ENCODE data around the gene SLC25A20.
"Not testable (repeated sequence)": the region's sequence is repeated elsewhere in the genome, so short reads cannot be mapped to it uniquely, and the experiment has no call there.

The SLC25A20 gene

GRCh38 chr3:48898383-48899234, at the start of gene SLC25A20:
TSS of gene SLC25A20 (minus strand) at chr3:48898882. CDS start at chr3:48898794, 88 bp downstream.
- peak; percentile 88 for DNase-seq

DNA sequence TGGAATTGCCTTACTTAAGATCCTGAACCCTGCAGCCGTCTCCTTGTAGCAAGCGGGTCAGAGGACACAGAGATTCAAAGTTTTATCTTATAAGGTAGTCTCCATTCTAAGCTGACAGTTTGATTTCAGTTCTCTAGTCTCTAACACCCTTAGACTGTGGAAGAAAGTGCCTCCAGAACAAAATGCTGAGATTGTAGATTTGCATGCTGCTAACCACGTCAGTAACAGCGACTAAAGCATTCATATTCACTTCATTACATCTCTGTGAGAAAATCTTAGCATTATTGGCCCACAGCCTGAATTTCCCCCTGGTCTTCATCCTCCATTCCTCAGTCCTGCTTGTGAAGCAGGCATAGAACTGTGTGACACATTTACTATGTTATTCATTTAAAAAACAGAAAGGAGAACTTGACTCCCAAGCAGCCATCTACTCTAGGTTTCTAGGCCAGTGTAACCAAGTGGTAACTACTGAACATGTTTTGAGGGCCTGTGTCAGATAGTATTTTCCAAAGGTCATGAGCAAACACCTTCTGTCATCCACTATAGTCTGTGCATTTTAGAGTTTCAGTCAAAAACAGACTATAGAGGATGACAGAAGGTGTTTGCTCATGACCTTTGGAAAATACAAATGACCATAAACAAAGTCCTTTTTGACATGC, 47.3 kb upstream of the SLC25A20 start:
- DNase-seq: no peak

DNA sequence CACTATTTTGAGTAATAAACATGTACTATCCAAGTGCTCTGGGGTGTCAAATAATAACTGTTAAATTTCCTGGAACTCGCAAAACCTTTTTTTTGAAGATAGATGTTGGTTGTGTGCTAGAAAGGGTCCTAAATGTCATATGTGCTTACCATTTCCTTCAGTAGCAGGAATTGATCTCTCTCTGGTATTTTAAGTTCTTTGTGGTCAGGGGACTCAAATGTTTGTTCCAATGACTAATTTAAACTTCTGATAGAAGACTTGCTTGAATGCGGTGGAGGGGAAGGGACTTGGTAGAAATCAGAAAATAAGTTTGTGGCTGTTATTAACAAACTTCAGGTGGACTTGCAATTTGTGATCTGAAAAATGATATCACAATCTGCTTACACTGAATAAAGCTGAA, 46.8 kb upstream of the SLC25A20 start:
- DNase-seq: no peak

DNA sequence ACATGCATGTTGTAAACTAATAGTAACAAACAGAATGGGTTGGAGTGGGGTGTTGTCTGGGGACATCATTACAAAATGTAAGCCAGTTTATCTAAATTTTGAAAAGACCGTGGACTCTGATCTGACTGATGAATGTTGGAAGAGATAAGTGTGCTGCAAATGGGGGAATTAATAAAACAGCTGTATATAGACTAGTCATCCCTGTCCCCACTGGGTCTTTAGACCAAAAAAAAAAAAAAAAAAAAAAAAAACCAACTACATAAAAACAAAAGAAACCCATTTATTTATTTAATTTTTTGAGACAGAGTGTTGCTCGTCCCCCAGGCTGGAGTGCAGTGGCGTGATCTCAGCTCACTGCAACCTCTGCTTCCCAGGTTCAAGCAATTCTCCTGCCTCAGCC, 40.0 kb upstream of the SLC25A20 start:
- no peak for DNase-seq

- no peak for DNase-seq
Observed at GRCh38 chr3:48938156-48938555, 39.5 kb upstream of the SLC25A20 start.

GRCh38 chr3:48935530-48935929, 36.8 kb upstream of the SLC25A20 start:
- no peak for DNase-seq

GRCh38 chr3:48934333-48934991, 35.8 kb upstream of the SLC25A20 start:
- DNase-seq: no peak

- no peak for DNase-seq
Observed at GRCh38 chr3:48931944-48932580, 33.4 kb upstream of the SLC25A20 start.

- no peak for DNase-seq
Observed at GRCh38 chr3:48930590-48930989, 31.9 kb upstream of the SLC25A20 start.

DNA sequence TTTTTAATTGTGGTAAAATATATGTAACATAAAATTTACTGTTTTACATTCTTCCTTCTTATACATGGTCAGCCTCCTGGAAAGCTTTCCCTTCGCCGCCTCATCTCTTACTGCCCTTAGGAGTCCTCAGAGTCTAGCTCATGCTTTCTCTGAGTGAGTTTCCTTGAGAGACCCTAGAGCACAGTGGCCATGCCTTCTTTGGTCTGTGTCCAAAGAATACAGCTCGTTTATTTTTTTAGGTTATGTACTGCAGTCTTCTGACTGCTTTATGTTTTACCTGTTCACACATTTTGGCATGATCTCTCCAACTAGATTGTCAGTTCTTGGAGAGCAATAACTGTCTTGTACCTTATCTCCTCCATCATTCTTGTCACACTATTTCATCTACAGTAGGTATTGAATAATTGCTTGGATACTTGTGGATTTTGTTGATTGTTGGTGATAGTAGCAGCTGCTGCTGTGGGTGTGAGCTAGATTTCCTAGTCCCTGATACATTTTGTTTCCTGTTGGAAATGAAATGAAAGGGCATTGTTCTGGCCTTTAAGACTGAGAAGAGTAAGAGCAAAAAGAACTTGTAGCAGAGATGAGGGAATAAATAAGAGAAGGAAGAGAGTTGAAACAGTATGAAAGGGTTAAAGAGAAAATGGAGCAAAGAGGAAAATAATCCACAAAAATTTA, 30.8 kb upstream of the SLC25A20 start:
- DNase-seq: no peak

DNA sequence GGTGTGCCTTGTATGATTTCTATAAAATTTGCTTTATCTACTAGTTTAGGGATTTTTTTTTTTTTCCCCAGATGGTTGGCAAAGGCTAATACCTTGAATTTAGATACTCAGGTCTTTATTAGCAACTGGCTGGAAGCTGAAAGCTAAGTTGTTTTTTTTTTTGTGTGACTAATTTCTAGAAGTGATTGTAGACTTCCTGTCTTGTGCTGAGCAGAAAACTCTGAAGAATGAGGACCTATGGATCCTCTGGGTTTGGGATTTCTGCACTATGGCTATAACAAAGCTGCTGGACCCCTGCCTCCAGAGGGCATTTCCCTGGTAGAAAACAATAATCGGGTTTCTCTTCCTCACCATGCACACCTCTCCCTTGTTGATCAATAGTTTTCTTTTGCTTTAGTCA, 30.0 kb upstream of the SLC25A20 start:
- no peak for DNase-seq

DNA sequence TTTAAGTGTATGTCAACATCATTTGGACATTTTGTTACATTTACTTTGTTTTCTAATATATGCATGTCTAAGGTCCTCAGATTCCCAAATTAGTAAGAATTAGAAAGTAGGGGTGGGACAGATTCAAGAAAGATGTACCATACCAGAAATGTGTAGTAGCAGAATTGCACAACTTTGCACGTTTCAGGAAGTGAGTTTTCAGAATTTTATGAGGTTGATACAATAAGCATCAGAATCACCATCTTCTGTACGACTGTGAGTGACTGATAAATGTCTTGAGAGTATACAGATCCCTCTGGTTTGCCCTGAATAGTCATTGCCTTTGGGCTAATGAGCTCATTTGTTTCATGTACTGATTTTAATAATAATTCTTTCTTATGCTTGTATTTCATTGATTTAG, 29.2 kb upstream of the SLC25A20 start:
- no peak for DNase-seq

- DNase-seq: no peak
Observed at GRCh38 chr3:48926425-48927392, 28.0 kb upstream of the SLC25A20 start.

DNA sequence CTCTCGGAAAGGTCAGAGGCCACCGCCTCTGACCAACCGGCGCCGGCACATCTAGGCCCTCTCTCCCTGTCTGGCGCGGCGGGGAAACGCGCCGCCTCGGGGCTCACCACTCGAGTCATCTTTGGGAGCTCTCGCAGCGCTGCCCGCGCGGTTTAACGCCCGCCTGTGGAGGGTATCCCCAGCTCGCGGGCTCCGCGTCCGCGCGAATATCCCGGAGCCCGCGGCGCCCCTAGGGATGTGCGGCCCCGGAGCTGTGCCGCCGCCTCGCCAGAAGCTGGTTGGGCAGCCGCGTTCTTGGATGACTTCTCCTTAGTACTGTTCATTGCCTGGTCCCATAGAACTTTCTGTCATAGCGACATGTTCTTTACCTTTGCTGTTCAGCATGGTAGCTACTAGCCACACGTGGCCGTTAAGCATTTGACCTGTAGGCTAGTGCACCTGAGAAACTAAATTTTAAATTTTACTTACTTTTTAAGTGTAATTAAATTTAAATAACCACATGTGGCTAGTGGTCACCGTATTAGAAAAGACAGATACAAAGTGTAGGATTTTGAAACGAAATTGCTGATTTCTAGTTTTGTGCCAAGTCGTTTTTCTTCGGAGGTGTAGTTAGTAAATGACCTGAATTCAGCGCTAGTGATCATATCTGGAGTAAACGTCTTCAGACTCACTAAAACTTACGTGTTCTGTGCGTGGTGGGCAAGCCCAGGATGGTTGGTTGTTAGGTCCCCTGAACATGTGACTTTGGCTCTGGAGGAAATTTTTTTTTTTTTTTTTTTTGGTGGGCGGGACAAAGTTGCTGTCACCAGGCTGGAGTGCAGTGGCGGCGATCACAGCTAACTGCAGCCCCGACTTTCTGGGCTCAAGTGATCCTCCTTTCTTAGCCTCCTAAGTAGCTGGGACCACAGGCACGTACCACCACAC, 20.8 kb upstream of the SLC25A20 start:
- peak; percentile 73 for DNase-seq

GRCh38 chr3:48918388-48919214, 19.9 kb upstream of the SLC25A20 start, which contains the start of gene ARIH2:
TSS of gene ARIH2 (plus strand) at chr3:48918842. CDS start at chr3:48927559, 8,717 bp downstream.
- peak; percentile 91 for DNase-seq

DNA sequence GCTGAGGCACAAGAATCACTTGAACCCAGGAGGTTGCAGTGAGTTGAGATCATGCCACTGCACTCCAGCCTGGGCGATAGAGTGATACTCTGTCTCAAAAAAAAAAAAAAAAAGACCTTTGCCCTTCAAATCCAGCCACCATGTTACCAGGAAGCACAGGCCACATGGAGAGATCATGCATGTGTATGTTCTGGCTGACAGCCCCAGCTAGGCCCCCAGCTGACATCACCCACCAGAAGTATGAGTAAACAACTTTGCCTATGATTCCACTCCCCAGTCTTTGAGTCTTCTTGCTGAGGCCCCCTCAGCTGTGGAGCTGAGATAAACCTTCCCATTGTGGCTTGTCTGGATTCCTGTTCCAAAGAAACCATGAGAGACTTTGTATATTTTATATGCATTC, 16.6 kb upstream of the SLC25A20 start:
- no peak for DNase-seq

GRCh38 chr3:48907026-48907425, 8.3 kb upstream of the SLC25A20 start:
- not testable (repeated sequence) for DNase-seq

- peak; percentile 27 for DNase-seq
Observed at GRCh38 chr3:48899273-48899672, 591 bp upstream of the SLC25A20 start.
